HEK293T (cell line): ENCODE measurements around the gene ZIC2.
"Not testable (repeated sequence)": the region's sequence is repeated elsewhere in the genome, so short reads cannot be mapped to it uniquely, and the experiment has no call there.

Source experiments
- FOXK2 ChIP-seq: fragments of 450-650 bp; IDR thresholded peaks from 2 replicates; pipeline ENCODE4 v1.6.1; 2016; ENCODE audit warnings: mild to moderate bottlenecking
- FOXM1 ChIP-seq: fragments of 450-650 bp; IDR thresholded peaks from 2 replicates; pipeline ENCODE4 v1.6.1; 2017; ENCODE audit warnings: mild to moderate bottlenecking, borderline replicate concordance
- PKNOX1 ChIP-seq: fragments of 450-650 bp; IDR thresholded peaks from 2 replicates; pipeline ENCODE4 v1.6.1; 2016
- SUZ12 ChIP-seq: fragments of 450-650 bp; IDR thresholded peaks from 2 replicates; pipeline ENCODE4 v1.6.1; 2016; ENCODE audit warnings: mild to moderate bottlenecking
- TARDBP ChIP-seq: fragments of 450-650 bp; IDR thresholded peaks from 2 replicates; pipeline ENCODE4 v1.6.1; 2016

GRCh38 chr13:99945515-99945914 is 36.1 kb upstream of the ZIC2 start:
- not testable (repeated sequence) for TF ChIP-seq FOXK2, SUZ12, TARDBP, PKNOX1, FOXM1
